Measurements from ENCODE around the gene LILRB5.

DNA sequence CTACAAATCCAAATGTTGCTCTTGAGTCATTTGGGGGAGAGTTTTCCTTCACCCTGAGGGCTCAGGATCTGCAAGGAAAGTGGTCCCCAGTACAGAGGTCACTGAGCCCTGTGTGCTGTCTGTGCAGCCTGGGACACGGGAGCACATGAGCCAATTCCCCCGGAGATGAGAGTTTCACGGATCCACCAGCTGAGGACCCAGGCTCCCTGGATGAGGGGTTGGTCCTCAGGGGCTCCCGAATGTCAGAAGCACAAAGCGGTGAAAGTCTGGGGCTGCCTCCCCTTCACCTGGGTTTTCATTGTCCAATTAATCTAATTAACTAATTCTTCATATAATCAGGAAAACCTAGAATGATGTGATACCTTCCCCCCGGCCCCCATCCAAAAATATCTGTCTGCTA, 37.5 kb upstream of the LILRB5 start:
- TF ChIP-seq POLR2A (IDR thresholded peaks at IDR 0.05) (no peak), CTCF (IDR thresholded peaks at IDR 0.05 in 4 of 5, conservative IDR thresholded peaks at IDR 0.05 in 1 of 5) (no peak)
